ENCODE data around the gene PODXL2.

DNA sequence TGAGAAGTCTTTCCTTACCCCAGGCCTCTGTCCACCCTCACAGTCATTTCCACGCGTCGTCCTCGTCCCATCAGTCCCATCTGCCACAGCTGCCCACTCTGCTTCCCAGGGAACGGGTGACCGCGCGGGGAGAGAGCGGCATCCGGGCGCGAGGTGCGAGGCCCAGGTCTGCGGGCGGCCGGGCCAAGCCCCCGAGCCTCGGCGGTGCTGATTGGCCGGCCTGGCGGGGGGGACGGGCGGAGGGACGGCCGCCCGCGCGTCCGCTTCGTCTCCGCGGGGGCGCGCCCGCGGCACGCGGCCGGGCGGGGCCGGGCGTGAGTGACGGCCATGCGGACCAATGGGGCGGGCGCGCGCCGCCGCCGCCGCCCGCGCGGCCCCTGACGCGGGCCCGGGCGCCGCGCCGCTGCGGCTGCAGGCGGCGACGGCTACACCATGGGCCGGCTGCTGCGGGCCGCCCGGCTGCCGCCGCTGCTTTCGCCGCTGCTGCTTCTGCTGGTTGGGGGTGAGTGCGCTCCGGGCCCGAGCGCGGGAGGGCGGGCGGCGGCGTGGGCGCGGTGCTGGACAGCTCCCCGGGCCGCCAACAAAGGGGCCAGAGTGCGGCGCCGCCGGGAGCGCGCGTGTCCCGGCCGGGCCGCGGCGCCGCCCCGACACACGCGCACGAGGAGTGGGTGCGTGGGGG is at the start of gene PODXL2:
- TF ChIP-seq FOXK2 (IDR thresholded peaks at IDR 0.05), result no peak
- no peak for TF ChIP-seq TARDBP (IDR thresholded peaks at IDR 0.05)
- TF ChIP-seq FOXM1 (IDR thresholded peaks at IDR 0.05; ENCODE audit: borderline replicate concordance), result no peak; the same call in 1 of the 2 replicates
- no peak for TF ChIP-seq HDGF (IDR thresholded peaks at IDR 0.05; ENCODE audit: borderline replicate concordance)
- no peak for TF ChIP-seq SUZ12 (IDR thresholded peaks at IDR 0.05)
- TF ChIP-seq L3MBTL2 (conservative IDR thresholded peaks at IDR 0.05), result peak; percentile 100
